NT2/D1 (cell line): Measurements from ENCODE around the gene C1S.

ENCODE experiments used
- SUZ12 ChIP-seq: IDR thresholded peaks from 2 replicates; pipeline ENCODE4 v1.6.1; 2011; ENCODE audit not compliant: insufficient read length, insufficient read depth; ENCODE audit errors: extremely low read depth
- YY1 ChIP-seq: IDR thresholded peaks from 2 replicates; pipeline ENCODE4 v1.6.1; 2011; ENCODE audit not compliant: insufficient read length, insufficient read depth
- ZNF274 ChIP-seq: IDR thresholded peaks from 2 replicates; pipeline ENCODE4 v1.6.1; 2011; ENCODE audit warnings: mild to moderate bottlenecking, low read depth, low read length

DNA sequence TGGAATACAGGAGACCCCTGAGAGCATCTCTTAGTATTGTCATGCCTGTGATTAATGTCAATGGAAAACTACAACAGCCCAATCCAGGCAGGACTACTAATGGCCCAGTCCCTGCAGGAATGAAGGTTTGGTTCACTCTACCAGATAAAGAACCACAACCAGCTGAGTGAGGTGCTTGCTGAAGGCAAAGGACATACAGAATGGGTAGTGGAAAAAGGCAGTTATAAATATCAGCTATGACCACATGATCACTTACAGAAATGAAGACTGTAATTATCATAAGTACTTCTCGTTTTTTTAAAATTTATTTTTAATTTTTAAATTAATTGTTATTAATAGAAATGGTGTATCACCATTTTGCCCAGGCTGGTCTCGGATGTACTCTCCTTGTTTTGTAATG, 25.1 kb upstream of the C1S start:
- TF ChIP-seq ZNF274 (no peak), YY1 (no peak), SUZ12 (no peak)
